GM19025 (cell line): ENCODE data around the gene ZNF408.

ENCODE experiments used
- ATAC-seq: cut with Tn5 transposase; IDR thresholded peaks from one replicate; pipeline ENCODE4 v1.9.1; 2021; ENCODE audit warnings: mild to moderate bottlenecking, low read depth, moderate library complexity; ENCODE audit not compliant: unreplicated experiment

Gene ZNF408

DNA sequence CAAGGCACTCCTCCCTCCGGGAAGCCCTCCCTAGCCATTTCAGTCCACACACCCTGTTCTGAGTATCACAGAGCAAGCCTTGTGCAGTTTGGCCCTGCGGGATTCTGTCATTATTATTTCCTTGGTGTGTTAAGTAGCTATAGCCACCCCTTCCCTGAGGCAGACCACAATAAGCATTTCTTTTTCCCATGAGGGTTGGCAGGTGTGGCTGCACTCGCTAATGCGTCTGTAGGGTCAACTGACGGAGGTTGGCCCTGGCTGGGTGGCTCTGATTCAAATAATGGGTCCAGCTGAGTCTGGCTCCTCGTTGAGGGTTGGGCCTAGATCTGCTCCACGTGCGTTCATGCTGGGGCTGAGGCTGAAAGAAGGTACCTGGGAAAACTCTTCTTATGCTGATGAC lies 23.3 kb downstream of the ZNF408 start:
- no peak for ATAC-seq

DNA sequence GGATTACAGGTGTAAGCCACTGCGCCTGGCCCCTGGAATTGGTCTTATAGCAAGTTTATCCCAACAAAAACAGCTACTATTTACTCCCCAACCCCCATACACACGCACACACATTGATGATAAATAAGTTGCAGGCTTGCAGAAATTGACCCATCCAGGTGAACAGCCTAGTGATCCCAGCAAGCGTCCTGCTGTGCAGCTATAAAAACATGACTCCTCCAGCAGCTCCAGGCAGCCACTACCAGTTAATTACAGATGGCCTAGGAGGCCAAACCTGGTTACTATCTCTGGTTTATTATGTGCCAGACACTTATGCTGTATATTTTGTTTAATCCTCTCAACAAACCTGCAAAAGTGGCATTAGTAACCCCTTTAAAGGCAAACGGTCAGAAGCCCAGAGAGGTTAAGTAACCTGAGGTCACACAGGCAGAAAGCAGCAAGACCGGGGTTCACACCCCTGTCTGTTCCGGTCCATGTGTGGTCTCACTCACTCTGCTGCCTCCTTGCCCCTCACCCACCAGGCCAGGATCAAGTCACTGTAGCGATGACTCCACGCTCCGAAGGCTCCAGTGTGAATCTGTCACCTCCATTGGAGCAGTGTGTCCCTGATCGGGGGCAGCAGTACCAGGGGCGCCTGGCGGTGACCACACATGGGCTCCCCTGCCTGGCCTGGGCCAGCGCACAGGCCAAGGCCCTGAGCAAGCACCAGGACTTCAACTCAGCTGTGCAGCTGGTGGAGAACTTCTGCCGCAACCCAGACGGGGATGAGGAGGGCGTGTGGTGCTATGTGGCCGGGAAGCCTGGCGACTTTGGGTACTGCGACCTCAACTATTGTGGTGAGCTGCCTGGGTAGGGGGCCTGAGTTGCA lies 24.7 kb downstream of the ZNF408 start:
- ATAC-seq, result no peak

DNA sequence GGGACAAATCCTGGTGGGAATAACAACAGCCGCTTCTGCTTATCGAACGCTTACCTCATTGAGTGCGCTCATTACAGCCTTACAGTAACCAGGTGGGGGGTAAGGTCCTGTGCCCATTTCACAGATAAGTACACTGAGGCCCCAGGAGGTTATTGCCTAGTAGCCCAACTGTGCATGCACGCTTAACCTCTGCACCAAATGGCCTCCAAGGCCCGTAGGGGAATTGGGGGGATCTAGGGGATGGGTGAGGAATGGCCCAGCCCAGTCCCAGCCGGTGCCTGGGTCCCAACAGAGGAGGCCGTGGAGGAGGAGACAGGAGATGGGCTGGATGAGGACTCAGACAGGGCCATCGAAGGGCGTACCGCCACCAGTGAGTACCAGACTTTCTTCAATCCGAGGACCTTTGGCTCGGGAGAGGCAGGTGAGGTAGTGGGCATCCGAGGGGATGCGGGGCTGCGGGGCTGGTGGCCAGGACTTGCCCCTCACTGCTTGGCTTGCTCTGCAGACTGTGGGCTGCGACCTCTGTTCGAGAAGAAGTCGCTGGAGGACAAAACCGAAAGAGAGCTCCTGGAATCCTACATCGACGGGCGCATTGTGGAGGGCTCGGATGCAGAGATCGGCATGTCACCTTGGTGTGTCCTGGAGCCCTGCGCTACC lies 25.5 kb downstream of the ZNF408 start:
- ATAC-seq, result no peak

DNA sequence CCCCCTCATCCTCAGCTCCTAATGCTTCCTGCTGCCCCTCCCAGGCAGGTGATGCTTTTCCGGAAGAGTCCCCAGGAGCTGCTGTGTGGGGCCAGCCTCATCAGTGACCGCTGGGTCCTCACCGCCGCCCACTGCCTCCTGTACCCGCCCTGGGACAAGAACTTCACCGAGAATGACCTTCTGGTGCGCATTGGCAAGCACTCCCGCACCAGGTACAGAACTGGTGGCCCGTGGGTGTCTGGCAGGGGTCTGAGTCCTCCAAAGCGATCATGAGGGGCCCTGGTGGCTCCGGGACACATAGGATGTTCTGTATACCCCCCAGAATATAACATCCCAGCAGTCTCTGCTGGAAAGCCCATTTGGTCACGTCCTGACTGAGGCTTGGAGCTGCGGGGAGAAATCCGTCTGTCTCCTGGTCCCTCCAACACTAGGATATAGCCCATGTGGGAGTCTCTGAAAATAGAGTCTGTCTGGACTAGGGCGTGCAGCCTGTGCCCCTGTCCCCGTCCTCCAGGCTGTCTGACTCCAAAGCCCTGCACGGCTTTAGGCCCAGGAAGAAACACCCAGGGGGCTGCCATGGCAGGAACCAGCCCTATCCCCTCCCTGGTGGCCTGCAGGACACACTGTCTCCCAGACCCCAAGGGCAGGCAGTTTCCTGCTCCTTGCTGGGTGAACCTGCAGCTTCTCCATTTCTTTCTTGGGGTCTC lies 27.3 kb downstream of the ZNF408 start:
- ATAC-seq, result no peak

DNA sequence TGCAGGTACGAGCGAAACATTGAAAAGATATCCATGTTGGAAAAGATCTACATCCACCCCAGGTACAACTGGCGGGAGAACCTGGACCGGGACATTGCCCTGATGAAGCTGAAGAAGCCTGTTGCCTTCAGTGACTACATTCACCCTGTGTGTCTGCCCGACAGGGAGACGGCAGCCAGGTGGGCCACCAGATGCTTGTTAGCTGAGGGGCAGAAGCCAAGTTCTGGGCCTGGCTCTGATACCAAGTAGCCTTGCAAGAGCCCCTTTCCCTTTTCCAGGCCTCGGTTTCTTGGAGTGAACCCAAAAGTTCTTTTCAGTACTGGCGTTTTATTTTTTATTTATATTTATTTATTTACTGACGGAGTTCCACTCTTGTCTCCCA lies 27.8 kb downstream of the ZNF408 start:
- no peak for ATAC-seq

DNA sequence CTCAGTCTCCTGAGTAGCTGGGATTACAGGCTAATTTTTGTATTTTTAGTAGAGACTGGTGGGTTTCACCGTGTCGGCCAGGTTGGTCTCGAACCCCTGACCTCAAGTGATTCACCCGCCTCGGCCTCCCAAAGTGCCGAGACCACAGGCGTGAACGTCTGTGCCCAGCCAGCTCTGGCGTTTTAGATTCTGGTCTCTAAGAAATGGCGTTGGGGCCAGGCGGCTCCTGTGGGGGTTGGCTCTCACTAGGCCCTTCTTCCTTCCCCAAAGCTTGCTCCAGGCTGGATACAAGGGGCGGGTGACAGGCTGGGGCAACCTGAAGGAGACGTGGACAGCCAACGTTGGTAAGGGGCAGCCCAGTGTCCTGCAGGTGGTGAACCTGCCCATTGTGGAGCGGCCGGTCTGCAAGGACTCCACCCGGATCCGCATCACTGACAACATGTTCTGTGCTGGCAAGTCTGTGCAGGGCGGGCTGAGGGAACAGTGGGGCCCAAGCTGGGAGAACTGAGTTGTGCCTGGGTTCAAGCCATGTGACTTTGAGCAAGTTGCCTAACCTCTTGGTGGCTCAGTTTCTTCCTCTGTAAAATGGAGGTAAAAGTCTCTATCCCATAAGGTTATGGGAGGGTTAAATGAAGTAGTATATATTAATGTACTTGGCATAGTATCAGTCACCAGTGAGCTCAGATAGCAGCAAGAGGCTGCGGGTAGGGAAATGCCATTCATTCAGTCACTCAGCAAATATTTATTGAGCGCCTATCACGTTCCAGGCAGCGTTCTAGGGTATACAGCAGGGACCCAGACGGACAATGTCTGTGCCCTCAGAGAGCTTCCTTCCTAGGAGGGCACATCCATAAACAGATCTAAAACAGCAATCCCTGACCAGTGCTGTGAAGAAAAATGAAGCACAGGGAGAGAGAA lies 28.5 kb downstream of the ZNF408 start:
- no peak for ATAC-seq

DNA sequence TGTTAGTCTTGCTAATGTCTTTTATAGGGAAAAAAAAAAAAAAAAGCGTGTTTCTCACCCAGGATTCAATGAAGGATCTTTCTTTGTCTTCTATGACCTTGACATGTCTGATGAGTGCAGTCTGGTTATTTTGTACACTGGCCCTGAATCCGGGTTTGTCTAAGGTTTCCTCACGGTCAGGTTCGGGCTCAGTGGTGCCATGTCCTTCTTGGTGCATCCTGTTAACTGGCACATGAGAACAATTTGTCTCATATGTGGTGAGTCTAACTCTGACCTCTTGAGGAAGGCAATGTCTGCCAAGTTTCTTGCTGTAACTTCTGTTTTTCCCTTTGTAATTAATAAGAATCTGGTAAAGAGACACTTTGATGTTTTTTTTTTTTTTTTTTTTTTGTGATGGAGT lies 30.7 kb downstream of the ZNF408 start:
- no peak for ATAC-seq

DNA sequence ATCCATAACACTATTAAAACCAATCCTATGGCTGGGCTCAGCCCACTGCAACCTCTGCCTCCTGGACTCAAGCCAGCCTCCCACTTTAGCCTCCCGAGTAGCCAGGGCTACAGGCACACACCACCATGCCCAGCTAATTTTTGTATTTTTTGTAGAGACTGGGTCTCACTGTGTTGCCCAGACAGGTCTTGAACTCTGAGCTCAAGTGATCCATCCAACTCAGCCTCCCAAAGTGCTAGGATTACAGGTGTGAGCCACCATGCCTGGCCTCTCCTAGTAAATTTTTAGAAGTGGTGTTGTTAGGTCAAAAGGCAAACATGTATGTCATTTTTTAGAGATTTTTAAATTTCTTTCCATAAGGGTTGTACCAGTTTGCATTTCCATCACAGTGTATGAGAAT lies 32.4 kb downstream of the ZNF408 start:
- ATAC-seq, result no peak

DNA sequence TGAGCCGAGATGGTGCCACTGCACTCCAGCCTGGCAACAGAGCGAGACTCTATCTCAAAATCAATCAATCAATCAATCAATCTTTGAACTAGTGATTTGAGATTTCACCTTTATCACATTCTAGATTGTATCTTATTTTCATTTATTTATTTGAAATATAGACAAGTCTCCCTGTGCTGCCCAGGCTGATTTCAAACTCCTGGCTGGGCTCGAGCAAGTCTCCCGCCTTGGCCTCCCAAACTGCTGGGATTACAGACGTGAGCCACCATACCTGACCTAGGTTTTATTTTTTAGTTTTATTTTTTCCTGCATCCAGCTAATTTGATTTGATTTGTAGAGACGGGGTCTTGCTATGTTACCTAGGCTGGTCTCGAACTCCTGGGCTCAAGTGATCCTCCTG lies 35.3 kb downstream of the ZNF408 start:
- no peak for ATAC-seq

DNA sequence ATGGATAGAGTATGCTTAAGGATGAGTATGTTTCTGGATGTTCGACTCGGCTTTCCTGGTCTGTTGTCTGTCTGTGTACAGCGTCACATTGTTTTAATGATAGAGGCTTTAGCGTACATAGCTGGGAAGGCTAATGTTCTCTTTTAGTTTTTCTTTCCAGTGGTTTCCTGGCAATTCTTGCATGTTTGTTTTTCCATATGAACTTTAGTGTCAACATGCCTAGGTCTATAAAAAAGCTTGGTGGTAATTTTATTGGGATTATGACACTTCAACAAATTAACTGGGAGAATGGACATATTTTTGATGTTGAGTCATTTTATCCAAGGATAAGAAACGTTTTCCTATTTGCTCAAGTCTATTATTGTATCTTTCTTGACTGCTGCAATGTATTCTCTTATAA lies 35.8 kb downstream of the ZNF408 start:
- no peak for ATAC-seq

DNA sequence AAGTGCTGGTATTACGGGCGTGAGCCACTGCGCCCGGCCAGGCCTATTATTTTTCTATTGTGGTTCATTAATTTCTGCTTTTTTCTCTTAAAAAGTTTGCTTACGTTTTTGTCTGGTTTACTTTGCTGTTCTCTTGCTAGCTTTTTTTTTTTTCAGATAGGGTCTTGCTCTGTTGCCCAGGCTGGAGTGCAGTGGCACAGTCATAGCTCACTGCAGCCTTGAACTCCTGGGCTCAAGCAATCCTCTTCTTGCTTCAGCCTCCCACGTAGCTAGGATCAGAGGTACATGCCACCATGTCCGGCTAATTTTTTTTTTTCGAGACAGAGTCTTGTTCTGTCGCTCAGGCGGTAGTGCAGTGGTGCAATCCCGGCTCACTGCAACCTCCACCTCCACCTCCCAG lies 36.9 kb downstream of the ZNF408 start:
- no peak for ATAC-seq

DNA sequence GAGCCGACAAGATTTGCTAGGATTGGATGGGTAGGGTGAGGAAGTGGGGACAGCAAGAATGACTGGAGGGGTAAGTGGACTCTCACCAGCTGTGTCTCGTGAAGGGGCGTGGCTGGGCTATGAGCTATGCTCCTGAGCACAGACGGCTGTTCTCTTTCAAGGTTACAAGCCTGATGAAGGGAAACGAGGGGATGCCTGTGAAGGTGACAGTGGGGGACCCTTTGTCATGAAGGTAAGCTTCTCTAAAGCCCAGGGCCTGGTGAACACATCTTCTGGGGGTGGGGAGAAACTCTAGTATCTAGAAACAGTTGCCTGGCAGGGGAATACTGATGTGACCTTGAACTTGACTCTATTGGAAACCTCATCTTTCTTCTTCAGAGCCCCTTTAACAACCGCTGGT lies 38.1 kb downstream of the ZNF408 start:
- no peak for ATAC-seq

DNA sequence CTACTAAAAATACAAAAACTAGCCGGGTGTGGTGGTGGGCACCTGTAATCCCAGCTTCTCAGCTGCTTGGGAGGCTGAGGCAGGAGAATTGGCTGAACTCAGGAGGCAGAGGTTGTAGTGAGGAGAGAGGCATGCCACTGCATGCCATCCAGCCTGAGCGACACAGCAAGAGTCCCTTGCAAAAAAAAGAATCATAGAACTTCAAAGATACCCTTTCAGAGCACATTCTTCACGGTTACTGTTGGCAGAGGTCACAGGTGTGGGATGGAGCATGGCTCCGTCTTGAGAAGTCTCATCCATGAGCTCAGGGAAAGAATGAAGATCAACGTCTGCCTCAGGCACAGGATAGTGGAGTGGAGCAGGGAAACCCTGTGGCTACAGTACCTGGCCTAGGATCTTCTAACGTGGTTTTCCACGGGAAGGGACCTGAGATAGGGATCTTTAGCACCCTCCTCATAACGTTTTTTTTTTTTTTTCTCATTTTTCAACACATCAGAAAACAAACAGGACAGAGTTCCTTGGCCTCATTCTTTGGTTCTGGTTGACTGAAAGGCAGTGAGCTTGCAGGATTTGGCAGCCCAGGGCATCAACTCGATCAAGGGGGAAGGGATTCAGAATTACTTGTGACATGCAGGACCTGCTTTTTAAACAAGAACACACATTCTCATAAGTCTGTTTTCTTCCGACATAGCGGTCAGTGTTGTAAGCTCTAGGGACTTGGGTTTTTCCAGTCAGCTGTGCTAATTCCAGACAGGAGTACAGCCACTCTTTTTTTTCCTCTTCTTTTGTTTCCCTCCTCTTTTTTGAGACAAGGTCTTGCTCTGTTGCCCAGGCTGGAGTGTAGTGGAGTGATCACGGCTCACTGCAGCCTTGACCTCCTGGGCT lies 41.0 kb downstream of the ZNF408 start:
- ATAC-seq, result no peak

DNA sequence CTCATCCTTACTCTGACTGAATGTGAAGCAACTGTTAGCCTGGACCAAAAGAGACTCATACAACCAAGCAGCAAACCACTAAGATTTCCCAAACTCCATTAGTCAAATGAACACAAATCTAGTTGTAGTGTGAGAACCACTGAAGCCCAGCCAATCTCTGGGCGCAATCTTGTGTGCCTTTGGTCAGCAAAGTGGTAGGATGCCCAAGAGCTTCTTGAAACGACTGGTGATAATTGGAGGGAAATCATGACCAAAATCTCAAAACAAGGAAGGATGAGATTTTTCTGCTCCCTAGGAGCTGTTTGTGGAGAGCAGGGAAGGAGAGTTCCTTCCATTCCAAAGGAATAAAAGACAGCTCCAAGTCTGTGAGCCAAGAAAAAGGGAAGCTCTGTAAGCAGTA lies 42.2 kb downstream of the ZNF408 start:
- ATAC-seq, result no peak

DNA sequence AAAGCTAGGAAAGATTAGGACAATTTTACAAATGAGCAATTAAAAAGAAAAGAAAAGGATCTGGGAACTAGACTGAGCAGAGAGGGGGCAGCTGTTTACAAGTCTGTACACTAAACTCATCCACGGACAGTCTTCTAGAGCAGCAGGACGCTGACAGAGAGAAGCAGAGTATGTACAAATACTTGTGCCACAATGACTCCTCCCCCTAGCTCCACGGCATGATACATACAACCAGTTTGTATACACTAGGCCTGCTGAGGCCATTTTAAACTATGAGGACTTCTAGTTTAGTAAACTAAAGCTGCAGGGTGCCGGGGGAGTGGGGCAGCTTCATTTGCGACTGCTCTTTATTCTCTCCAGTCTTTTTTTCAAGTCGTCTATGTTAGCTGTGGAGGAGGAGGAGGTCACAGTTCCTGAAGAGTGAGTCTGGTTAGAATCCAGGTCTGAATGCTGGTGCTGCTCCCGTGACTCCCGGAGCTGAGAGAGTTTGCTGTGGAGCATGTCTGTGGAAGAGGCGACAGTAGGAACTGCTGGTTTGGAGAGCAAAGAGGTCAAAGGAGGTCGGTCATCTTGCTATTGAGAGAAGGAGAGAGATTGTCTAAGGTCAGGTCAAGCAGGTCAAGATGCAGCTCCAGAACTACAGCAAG lies 43.0 kb downstream of the ZNF408 start:
- no peak for ATAC-seq

DNA sequence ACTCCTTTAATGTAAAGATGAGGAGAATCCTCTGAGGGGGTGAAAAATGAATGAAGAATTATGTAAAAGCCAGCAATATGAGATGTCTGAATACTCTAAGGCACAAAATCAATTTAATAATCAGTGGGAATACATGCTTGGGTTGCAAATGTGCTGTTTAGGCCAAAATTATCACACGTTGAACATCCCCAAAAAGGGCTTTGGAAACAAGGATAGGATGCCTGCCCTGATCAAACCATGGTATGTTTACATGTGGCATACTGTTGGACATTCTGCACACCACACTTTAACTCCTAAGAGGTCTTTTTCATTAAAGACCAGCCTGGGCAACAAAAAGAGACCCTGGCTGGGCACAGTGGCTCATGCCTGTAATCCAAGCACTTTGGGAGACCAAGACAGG lies 44.5 kb downstream of the ZNF408 start:
- no peak for ATAC-seq

DNA sequence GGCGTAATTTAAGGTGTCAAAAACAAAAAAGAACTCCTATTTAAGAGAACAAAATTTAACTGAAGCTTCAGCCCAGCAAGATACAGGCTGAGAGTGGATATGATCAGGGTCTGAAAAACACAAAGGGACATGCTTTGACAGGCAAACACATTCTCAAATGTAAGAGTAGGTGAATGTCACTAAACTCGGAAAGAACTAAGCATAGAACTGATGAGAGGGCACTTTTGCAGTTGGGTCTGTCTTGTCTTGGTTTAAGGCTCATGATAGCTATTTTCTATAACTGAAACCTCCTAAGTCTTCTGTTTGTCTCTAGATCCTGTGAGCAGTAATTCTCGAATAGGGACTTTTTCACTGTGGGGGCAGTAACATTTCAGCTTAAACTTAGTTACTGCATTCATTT lies 45.2 kb downstream of the ZNF408 start:
- ATAC-seq, result no peak

DNA sequence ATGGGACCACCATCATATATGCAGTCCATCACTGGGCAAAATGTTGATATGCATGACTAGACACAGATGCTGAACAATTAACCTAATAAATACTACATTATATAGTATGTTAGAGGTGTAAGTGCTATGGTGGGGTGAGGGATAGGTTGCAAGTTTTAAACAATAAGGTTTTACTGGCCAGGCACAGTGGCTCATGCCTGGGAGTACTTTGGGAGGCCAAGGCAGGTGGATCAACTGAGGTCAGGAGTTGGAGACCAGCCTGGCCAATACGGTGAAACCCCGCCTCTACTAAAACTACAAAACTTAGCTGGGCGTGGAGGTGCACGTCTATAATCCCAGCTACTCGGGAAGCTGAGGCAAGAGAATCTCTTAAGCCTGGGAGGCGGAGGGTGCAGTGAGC lies 46.3 kb downstream of the ZNF408 start:
- no peak for ATAC-seq
